Measurements from ENCODE around the gene HERPUD1. TPM values are rescaled to one million over a fixed set of nuclear protein-coding genes. Genes with fewer than 3 reads are reported as not detected.

Gene HERPUD1
- polyA plus RNA-seq, 1 of the 3 experiments (the other 2 are of a cell fraction) = 46.3 TPM

GRCh38 chr16:56921571-56921970, 10.4 kb upstream of the HERPUD1 start:
- H3K9ac ChIP-seq = no peak overlapping the region
- no peaks in the 10 kb centered on the region for H3K27me3 ChIP-seq (ENCODE audit: insufficient read depth)
- H3K4me3 ChIP-seq (ENCODE audit: low read depth in 2 of 2, low read length in 1 of 2) = no peak overlapping the region
- H3K4me2 ChIP-seq = no peak overlapping the region
- H3K36me3 ChIP-seq (replicated peaks in 1 of 2; ENCODE audit: control insufficient read depth in 1 of 2, insufficient read depth in 2 of 2, low read length in 1 of 2) = no peaks in the 10 kb centered on the region
- no peaks in the 10 kb centered on the region for H3K79me2 ChIP-seq (ENCODE audit: insufficient read depth)
- no peak for TF ChIP-seq TCF12 (IDR thresholded peaks at IDR 0.05)
- no peak for TF ChIP-seq ZBTB33 (IDR thresholded peaks at IDR 0.05; ENCODE audit: borderline replicate concordance, low read depth)
- TF ChIP-seq USF1 (IDR thresholded peaks at IDR 0.05; ENCODE audit: borderline replicate concordance, low read depth) = no peak
- no peak for TF ChIP-seq GABPA (IDR thresholded peaks at IDR 0.05; ENCODE audit: low read depth)
- no peak for TF ChIP-seq NRF1 (IDR thresholded peaks at IDR 0.05; ENCODE audit: low read depth, low read length)
- no peak for TF ChIP-seq YY1 (IDR thresholded peaks at IDR 0.05; ENCODE audit: low read depth)
- no peak for TF ChIP-seq EZH2phosphoT487 (IDR thresholded peaks at IDR 0.05; ENCODE audit: borderline replicate concordance, low read depth)
- TF ChIP-seq RAD21 (IDR thresholded peaks at IDR 0.05; ENCODE audit: low read length) = no peak
- H3K9me2 ChIP-seq = no peaks in the 10 kb centered on the region
- H3K9me3 ChIP-seq = no peaks in the 10 kb centered on the region
- POLR2A ChIA-PET = no interaction called here
- no peak overlapping the region for H2AFZ ChIP-seq (ENCODE audit: low read depth)
- no peaks in the 10 kb centered on the region for H3F3A ChIP-seq (replicated peaks; ENCODE audit: insufficient read depth)
- DNase-seq = no peak
- no peak overlapping the region for H3K27ac ChIP-seq (ENCODE audit: low read depth in 2 of 2, low read length in 1 of 2)
- 89% methylated on average over 4 of the region's 4 CpGs for WGBS (ENCODE audit: low lambda C conversion rate)
- CTCF ChIA-PET = no interaction called here
- H4K20me1 ChIP-seq (ENCODE audit: insufficient read depth) = no peaks in the 10 kb centered on the region
- H3K4me1 ChIP-seq (ENCODE audit: control insufficient read depth in 1 of 2, insufficient read depth in 2 of 2, low read depth in 1 of 2, low read length in 1 of 2) = no peaks in the 10 kb centered on the region

GRCh38 chr16:56923481-56924091, 8.4 kb upstream of the HERPUD1 start:
- no peak overlapping the region for H2AFZ ChIP-seq (ENCODE audit: low read depth)
- WGBS (ENCODE audit: low lambda C conversion rate) = 90% methylated on average over 9 of the region's 9 CpGs
- TF ChIP-seq TEAD4 (IDR thresholded peaks at IDR 0.05; ENCODE audit: borderline replicate concordance, insufficient read depth) (no peak), SMC3 (IDR thresholded peaks at IDR 0.05; ENCODE audit: low read depth, low read length) (no peak), RXRA (IDR thresholded peaks at IDR 0.05; ENCODE audit: borderline replicate concordance, low read depth) (no peak), EZH2phosphoT487 (IDR thresholded peaks at IDR 0.05; ENCODE audit: borderline replicate concordance, low read depth) (no peak), CTCF (IDR thresholded peaks at IDR 0.05) (no peak), PBX3 (IDR thresholded peaks at IDR 0.05) (no peak), POLR2AphosphoS5 (IDR thresholded peaks at IDR 0.05; ENCODE audit: low read depth, low read length) (no peak), MEF2A (IDR thresholded peaks at IDR 0.05; ENCODE audit: borderline replicate concordance, low read depth) (no peak), FOXJ3 (CRISPR knock-in tag; IDR thresholded peaks at IDR 0.05) (no peak), NFIC (IDR thresholded peaks at IDR 0.05; ENCODE audit: borderline replicate concordance) (no peak), RAD21 (IDR thresholded peaks at IDR 0.05; ENCODE audit: low read length) (no peak), RCOR1 (IDR thresholded peaks at IDR 0.05; ENCODE audit: low read length) (no peak), MAX (IDR thresholded peaks at IDR 0.05; ENCODE audit: low read depth) (no peak), IRF3 (IDR thresholded peaks at IDR 0.05; ENCODE audit: low read depth, low read length) (no peak), YY1 (IDR thresholded peaks at IDR 0.05; ENCODE audit: low read depth) (no peak)
- no peak overlapping the region for H3K4me2 ChIP-seq
- H3K79me2 ChIP-seq (ENCODE audit: insufficient read depth) = no peaks in the 10 kb centered on the region
- no peaks in the 10 kb centered on the region for H3K27me3 ChIP-seq (ENCODE audit: insufficient read depth)
- no peaks in the 10 kb centered on the region for H3K9me2 ChIP-seq
- H3K36me3 ChIP-seq (replicated peaks in 1 of 2; ENCODE audit: control insufficient read depth in 1 of 2, insufficient read depth in 2 of 2, low read length in 1 of 2) = no peaks in the 10 kb centered on the region
- no peak for DNase-seq
- H4K20me1 ChIP-seq (ENCODE audit: insufficient read depth) = no peaks in the 10 kb centered on the region
- no peaks in the 10 kb centered on the region for H3K4me1 ChIP-seq (ENCODE audit: control insufficient read depth in 1 of 2, insufficient read depth in 2 of 2, low read depth in 1 of 2, low read length in 1 of 2)
- no peaks in the 10 kb centered on the region for H3K9me3 ChIP-seq
- no peak overlapping the region for H3K4me3 ChIP-seq (ENCODE audit: low read depth in 2 of 2, low read length in 1 of 2)
- ChIA-PET CTCF (no interaction called here), POLR2A (no interaction called here)
- no peak overlapping the region for H3K27ac ChIP-seq (ENCODE audit: low read depth in 2 of 2, low read length in 1 of 2)
- H3F3A ChIP-seq (replicated peaks; ENCODE audit: insufficient read depth) = no peaks in the 10 kb centered on the region
- no peak overlapping the region for H3K9ac ChIP-seq

Data from SK-N-SH (cell line).